ENCODE data around the gene PLOD2. TPM values are rescaled to one million over a fixed set of nuclear protein-coding genes. Genes with fewer than 3 reads are reported as not detected.

PLOD2 gene
- total and polyA plus RNA-seq, 9 donors: 29.6 to 65.4 (median 40.6) TPM

DNA sequence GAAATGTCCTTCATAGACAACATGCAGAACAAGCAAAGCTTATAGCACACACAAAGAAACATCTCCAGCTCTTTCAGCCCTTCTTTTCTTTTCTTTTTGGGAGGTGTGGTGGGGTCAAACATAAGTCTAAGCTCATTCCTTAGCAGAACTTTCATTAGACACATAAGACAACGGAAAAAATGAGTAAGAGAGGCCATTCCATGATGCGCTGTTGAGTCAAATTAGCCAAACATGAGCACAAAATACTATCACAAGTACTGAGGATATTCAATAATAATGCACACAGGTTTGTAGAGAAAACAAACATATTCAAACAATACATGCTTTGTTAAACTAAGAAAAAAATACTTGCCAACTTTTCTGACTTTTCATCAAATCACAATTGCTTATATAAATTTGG lies 83.0 kb downstream of the PLOD2 start:
- intact Hi-C loops (cut with DNase I): no loop called here
- H3K36me3 ChIP-seq: no peaks in the 10 kb centered on the region
- no peak for DNase-seq
- no peak for TF ChIP-seq EP300 (IDR thresholded peaks at IDR 0.05)
- TF ChIP-seq CTCF (IDR thresholded peaks at IDR 0.05): no peak
- TF ChIP-seq POLR2A (IDR thresholded peaks at IDR 0.05): no peak
- WGBS, 3 donors: 95 to 99% (median 96%) methylated on average over 2 of the region's 2 CpGs
- no peak overlapping the region for H3K27ac ChIP-seq
- no peaks in the 10 kb centered on the region for H3K9me3 ChIP-seq
- H3K4me3 ChIP-seq: no peak overlapping the region
- no peaks in the 10 kb centered on the region for H3K27me3 ChIP-seq
- no peaks in the 10 kb centered on the region for H3K4me1 ChIP-seq (ENCODE audit: insufficient read depth)

DNA sequence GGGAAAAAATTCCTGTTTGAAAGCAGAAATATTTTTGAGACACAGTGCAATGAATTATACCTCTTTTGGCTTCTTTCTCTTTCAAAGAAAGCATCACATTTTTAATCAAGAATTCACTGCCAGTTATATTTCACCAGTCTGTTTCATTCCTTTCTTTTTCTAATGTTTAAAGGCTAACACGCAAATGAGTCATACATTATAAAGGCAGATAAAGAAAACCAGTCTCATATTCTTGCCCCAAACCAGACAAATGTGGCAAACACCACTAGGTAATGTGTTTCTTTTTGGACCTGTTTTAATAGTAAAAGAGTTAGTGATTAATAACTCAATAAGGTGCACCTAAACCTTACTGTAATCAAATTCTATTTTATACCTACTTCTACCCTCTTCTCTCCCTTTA lies 83.8 kb downstream of the PLOD2 start:
- H3K36me3 ChIP-seq: no peaks in the 10 kb centered on the region
- intact Hi-C loops (cut with DNase I): no loop called here
- H3K9me3 ChIP-seq: no peaks in the 10 kb centered on the region
- H3K27ac ChIP-seq: no peak overlapping the region
- no peaks in the 10 kb centered on the region for H3K4me1 ChIP-seq (ENCODE audit: insufficient read depth)
- no peaks in the 10 kb centered on the region for H3K27me3 ChIP-seq
- H3K4me3 ChIP-seq: no peak overlapping the region
- WGBS, 3 donors: 76 to 85% (median 82%) methylated on average over 1 of the region's 1 CpG
- no peak for DNase-seq
- no peak for TF ChIP-seq POLR2A (IDR thresholded peaks at IDR 0.05)
- no peak for TF ChIP-seq EP300 (IDR thresholded peaks at IDR 0.05)
- no peak for TF ChIP-seq CTCF (IDR thresholded peaks at IDR 0.05)

DNA sequence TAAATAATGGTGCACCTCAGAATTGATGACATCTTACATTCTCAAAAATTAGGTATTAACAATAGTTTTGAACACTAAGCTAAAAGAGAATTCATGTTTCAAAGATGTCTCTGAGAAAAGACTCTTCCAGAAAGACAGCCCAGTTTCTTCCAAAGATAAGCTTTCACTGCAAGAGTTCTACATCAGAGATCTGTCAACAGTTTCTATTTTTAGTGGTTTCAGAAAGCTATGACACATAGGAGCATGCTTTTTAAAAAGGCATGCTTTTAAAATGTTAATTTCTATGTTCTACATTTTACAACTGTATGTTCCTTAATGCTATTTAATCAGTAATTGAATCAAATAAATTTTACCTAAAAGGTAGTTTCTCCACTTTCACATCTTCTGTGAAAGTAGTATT lies 88.2 kb downstream of the PLOD2 start:
- no peak overlapping the region for H3K27ac ChIP-seq
- no peaks in the 10 kb centered on the region for H3K27me3 ChIP-seq
- H3K36me3 ChIP-seq: no peaks in the 10 kb centered on the region
- TF ChIP-seq POLR2A (IDR thresholded peaks at IDR 0.05): no peak
- no peak for TF ChIP-seq CTCF (IDR thresholded peaks at IDR 0.05)
- TF ChIP-seq EP300 (IDR thresholded peaks at IDR 0.05): no peak
- intact Hi-C loops (cut with DNase I): loop anchor here in 1 of 4 donors (5.0 kb wide), 1 partner anchor 74 kb away; no protein-coding TSS in a partner anchor
- no peak for DNase-seq
- no peak overlapping the region for H3K4me3 ChIP-seq
- no peaks in the 10 kb centered on the region for H3K9me3 ChIP-seq
- H3K4me1 ChIP-seq (ENCODE audit: insufficient read depth): no peaks in the 10 kb centered on the region

DNA sequence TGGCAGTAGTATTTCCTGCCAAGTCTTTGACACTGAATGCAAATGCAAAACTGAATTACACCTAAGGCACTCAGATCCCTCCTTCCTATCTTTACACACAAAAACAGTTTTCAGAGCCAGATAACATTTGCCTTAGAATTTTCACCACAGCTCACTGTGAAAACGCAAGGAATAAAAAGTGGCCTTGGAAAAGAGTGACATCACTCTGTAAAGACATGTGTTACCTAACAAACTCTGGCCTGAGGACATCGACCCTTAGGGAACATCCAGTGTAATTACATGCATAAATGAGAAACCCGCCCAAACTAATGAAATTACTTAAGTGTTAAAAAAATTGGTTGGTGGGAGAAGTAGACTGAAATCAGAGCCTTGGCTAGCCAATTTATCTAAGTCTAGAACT lies 88.9 kb downstream of the PLOD2 start:
- H3K27ac ChIP-seq: no peak overlapping the region
- intact Hi-C loops (cut with DNase I): loop anchor here in 1 of 4 donors (5.0 kb wide), 1 partner anchor 75 kb away; no protein-coding TSS in a partner anchor

More for the DNA sequence above, 88.9 kb downstream of the PLOD2 start:
- no peaks in the 10 kb centered on the region for H3K36me3 ChIP-seq
- H3K9me3 ChIP-seq: no peaks in the 10 kb centered on the region
- TF ChIP-seq CTCF (IDR thresholded peaks at IDR 0.05) (no peak), POLR2A (IDR thresholded peaks at IDR 0.05) (no peak), EP300 (IDR thresholded peaks at IDR 0.05) (no peak)
- no peak overlapping the region for H3K4me3 ChIP-seq
- DNase-seq: no peak
- 51 to 65% (median 56%) methylated on average over 3 of the region's 3 CpGs for WGBS, 3 donors
- H3K4me1 ChIP-seq (ENCODE audit: insufficient read depth): no peaks in the 10 kb centered on the region
- H3K27me3 ChIP-seq: no peaks in the 10 kb centered on the region
